DND-41 (cell line): ENCODE results near the gene RTN4RL1.

ENCODE experiments used
- ATAC-seq: fragments of 200-7000 bp; cut with Tn5 transposase; 3 replicates; pipeline ENCODE4 v1.9.1; 2021; ENCODE audit warnings: low read depth; ENCODE audit not compliant: insufficient read depth
- DNase-seq: peaks from one replicate; pipeline ENCODE4 v3.0.0-alpha.2; 2020
- H2AFZ ChIP-seq: 2 replicates; pipeline ENCODE4 v1.6.0; 2012; ENCODE audit warnings: low read depth, low read length
- H3K27ac ChIP-seq: 2 replicates; pipeline ENCODE4 v1.5.1; 2012; ENCODE audit warnings: low read length, inconsistent platforms
- H3K27me3 ChIP-seq: fragments of 200-600 bp; sonication (generic); 2 replicates; pipeline ENCODE4 v1.6.0; 2012; ENCODE audit warnings: low read length, mild to moderate bottlenecking, inconsistent platforms; ENCODE audit not compliant: insufficient read depth, poor library complexity
- H3K36me3 ChIP-seq: 2 replicates; pipeline ENCODE4 v1.5.1; 2012; ENCODE audit warnings: low read length, inconsistent platforms; ENCODE audit not compliant: insufficient read depth
- H3K4me1 ChIP-seq: 2 replicates; pipeline ENCODE4 v1.5.1; 2012; ENCODE audit warnings: mild to moderate bottlenecking, low read length; ENCODE audit not compliant: insufficient read depth
- H3K4me2 ChIP-seq: 2 replicates; pipeline ENCODE4 v1.6.0; 2012; ENCODE audit warnings: mild to moderate bottlenecking, moderate library complexity, low read length, inconsistent platforms; ENCODE audit not compliant: insufficient read depth
- H3K4me3 ChIP-seq, 2 experiments: fragments of 200-600 bp in 1 of 2; shearing (Covaris generic) in 1 of 2; 2 replicates each; pipeline ENCODE4 v1.5.1; 2012 to 2016; ENCODE audit warnings: inconsistent platforms in 2 of 2, low read length in 2 of 2, mild to moderate bottlenecking in 2 of 2, low read depth in 1 of 2, moderate library complexity in 1 of 2
- H3K79me2 ChIP-seq: 2 replicates; pipeline ENCODE4 v1.6.0; 2012; ENCODE audit warnings: low read length, inconsistent platforms; ENCODE audit not compliant: insufficient read depth
- H3K9ac ChIP-seq: 2 replicates; pipeline ENCODE4 v1.6.0; 2012; ENCODE audit warnings: low read depth, mild to moderate bottlenecking, inconsistent platforms, low read length, moderate library complexity
- H3K9me3 ChIP-seq: 2 replicates; pipeline ENCODE4 v1.5.1; 2012; ENCODE audit warnings: low read length, moderate library complexity, mild to moderate bottlenecking, inconsistent platforms; ENCODE audit not compliant: insufficient read depth, severe bottlenecking
- H4K20me1 ChIP-seq: 2 replicates; pipeline ENCODE4 v1.6.0; 2012; ENCODE audit warnings: low read length; ENCODE audit not compliant: insufficient read depth
- EZH2 ChIP-seq: IDR thresholded peaks from 3 replicates; pipeline ENCODE4 v1.6.1; 2012; ENCODE audit warnings: borderline replicate concordance, low read depth, mild to moderate bottlenecking, moderate library complexity, low read length, inconsistent platforms; ENCODE audit not compliant: severe bottlenecking
- TF ChIP-seq, protein P1 (sequence below): IDR thresholded peaks from 2 replicates; pipeline ENCODE4 v1.5.1; 2012; ENCODE audit warnings: borderline replicate concordance, low read length, moderate library complexity, mild to moderate bottlenecking; ENCODE audit not compliant: poor library complexity, severe bottlenecking; ENCODE audit errors: extremely low read depth

RTN4RL1 gene

DNA sequence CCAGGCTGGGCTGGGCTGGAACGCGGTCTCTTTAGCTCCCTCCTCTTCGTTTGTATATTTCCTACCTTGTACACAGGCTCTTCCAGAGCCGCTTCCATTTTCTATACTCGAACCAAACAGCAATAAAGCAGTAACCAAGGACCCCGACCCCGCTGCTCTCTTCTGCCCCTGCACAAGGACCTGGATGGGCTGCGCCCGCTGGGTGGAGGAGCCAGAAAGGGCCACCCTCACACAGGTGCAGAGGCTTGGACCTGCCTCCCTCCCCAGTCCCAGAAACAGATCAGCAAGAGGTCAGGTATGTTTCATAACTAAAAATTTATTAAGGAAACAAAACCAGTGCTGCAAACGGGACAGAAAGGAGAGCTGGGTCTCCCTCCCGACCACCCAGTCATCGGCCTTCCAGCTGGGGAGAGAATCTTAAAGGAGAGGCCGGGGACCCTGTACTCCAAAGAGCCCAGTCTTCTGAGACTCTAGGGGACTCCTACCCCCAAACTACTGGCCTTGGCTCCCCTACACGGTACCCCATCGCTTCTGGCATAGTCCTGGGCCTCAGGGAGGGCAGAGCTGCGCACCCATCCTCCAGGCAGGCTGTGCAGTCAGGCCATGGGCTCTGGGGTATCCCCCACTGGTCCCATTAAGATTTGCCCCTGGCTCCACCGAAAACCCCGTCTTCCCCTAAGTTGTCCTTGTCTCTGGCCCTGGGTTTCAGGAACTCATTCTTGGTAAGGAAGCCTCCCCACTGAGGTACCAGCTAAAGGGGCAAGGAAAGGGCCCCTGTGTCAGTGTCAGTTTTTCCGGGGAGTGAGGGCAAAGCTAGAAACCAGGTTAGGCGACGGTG is 34.6 kb upstream of the RTN4RL1 start:
- H3K4me2 ChIP-seq, result no peak overlapping the region
- H3K79me2 ChIP-seq, result no peaks in the 10 kb centered on the region
- no peak overlapping the region for H3K4me3 ChIP-seq
- no peak for ATAC-seq
- TF ChIP-seq EZH2, result no peak
- TF ChIP-seq, protein P1, sequence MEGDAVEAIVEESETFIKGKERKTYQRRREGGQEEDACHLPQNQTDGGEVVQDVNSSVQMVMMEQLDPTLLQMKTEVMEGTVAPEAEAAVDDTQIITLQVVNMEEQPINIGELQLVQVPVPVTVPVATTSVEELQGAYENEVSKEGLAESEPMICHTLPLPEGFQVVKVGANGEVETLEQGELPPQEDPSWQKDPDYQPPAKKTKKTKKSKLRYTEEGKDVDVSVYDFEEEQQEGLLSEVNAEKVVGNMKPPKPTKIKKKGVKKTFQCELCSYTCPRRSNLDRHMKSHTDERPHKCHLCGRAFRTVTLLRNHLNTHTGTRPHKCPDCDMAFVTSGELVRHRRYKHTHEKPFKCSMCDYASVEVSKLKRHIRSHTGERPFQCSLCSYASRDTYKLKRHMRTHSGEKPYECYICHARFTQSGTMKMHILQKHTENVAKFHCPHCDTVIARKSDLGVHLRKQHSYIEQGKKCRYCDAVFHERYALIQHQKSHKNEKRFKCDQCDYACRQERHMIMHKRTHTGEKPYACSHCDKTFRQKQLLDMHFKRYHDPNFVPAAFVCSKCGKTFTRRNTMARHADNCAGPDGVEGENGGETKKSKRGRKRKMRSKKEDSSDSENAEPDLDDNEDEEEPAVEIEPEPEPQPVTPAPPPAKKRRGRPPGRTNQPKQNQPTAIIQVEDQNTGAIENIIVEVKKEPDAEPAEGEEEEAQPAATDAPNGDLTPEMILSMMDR, result no peak
- peaks cover 15% of the 10 kb centered on the region for H3K4me1 ChIP-seq
- H2AFZ ChIP-seq, result no peak overlapping the region
- H3K9ac ChIP-seq, result no peak overlapping the region
- H3K27me3 ChIP-seq, result peaks cover 9% of the 10 kb centered on the region
- peaks cover 3% of the 10 kb centered on the region; the same call in 1 of the 2 replicates for H4K20me1 ChIP-seq
- no peak for DNase-seq
- H3K9me3 ChIP-seq, result no peaks in the 10 kb centered on the region
- H3K36me3 ChIP-seq, result peaks cover 36% of the 10 kb centered on the region
- H3K27ac ChIP-seq, result no peak overlapping the region

DNA sequence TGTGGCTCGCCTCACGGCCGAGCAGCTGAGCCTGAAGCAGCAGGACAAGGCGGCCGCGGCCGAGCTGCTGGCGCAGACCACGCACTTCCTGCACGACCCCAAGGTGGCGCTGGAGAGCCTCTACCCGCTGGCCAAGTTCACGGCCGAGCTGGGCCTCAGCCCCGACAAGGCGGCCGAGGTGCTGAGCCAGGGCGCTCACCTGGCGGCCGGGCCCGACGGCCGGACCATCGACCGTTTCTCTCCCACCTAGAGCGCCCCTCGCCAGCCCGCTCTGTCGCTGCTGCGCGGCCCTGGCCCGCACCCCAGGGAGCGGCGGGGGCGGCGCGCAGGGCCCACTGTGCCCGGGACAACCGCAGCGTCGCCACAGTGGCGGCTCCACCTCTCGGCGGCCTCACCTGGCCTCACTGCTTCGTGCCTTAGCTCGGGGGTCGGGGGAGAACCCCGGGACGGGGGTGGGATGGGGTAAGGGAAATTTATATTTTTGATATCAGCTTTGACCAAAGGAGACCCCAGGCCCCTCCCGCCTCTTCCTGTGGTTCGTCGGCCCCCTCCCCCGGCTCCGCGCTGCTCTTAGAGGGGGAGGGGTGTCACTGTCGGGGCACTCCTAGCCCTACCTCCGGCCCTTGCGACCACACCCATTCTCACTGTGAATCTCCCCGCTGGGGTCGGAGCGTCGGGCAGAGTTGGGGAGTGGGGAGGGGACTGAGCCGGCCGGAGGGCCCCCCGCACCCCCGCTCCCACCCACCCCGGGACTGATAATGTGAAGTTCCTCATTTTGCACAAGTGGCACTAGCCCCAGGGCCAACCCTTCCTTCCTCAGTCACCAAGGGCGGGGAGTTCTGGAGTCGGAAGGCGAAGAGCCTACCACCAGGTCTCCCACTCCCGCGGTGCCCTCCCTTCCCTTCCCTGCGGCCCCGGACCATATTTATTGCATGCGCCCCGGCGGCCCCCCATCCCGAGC is 33.7 kb upstream of the RTN4RL1 start:
- Histone ChIP-seq H4K20me1 (peaks cover 11% of the 10 kb centered on the region), H3K4me1 (peaks cover 24% of the 10 kb centered on the region), H3K9ac (no peak overlapping the region), H3K36me3 (peaks cover 27% of the 10 kb centered on the region), H3K27ac (no peak overlapping the region), H3K27me3 (peaks cover 18% of the 10 kb centered on the region), H3K4me2 (no peak overlapping the region), H2AFZ (no peak overlapping the region), H3K9me3 (no peaks in the 10 kb centered on the region), H3K4me3 (no peak overlapping the region), H3K79me2 (no peaks in the 10 kb centered on the region)
- DNase-seq (no peak), ATAC-seq (no peak)
- TF ChIP-seq, protein P1, result peak; percentile 64
- no peak for TF ChIP-seq EZH2

DNA sequence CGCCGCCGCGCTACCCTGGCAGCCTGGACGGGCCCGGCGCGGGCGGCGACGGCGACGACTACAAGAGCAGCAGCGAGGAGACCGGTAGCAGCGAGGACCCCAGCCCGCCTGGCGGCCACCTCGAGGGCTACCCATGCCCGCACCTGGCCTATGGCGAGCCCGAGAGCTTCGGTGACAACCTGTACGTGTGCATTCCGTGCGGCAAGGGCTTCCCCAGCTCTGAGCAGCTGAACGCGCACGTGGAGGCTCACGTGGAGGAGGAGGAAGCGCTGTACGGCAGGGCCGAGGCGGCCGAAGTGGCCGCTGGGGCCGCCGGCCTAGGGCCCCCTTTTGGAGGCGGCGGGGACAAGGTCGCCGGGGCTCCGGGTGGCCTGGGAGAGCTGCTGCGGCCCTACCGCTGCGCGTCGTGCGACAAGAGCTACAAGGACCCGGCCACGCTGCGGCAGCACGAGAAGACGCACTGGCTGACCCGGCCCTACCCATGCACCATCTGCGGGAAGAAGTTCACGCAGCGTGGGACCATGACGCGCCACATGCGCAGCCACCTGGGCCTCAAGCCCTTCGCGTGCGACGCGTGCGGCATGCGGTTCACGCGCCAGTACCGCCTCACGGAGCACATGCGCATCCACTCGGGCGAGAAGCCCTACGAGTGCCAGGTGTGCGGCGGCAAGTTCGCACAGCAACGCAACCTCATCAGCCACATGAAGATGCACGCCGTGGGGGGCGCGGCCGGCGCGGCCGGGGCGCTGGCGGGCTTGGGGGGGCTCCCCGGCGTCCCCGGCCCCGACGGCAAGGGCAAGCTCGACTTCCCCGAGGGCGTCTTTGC is 32.8 kb upstream of the RTN4RL1 start:
- Histone ChIP-seq H3K27me3 (peaks cover 25% of the 10 kb centered on the region), H3K79me2 (no peaks in the 10 kb centered on the region), H3K27ac (no peak overlapping the region), H3K4me2 (no peak overlapping the region), H4K20me1 (peaks cover 20% of the 10 kb centered on the region), H2AFZ (no peak overlapping the region), H3K4me3 (no peak overlapping the region), H3K9ac (no peak overlapping the region), H3K36me3 (peaks cover 18% of the 10 kb centered on the region), H3K9me3 (no peaks in the 10 kb centered on the region), H3K4me1 (peaks cover 33% of the 10 kb centered on the region)
- ATAC-seq, result no peak
- no peak for DNase-seq
- TF ChIP-seq, protein P1, result no peak
- TF ChIP-seq EZH2, result no peak
